H1 (cell line): ENCODE measurements around the gene DDX31. TPM values are rescaled to one million over a fixed set of nuclear protein-coding genes. Genes with fewer than 3 reads are reported as not detected.

ENCODE experiments used
- CHD7 ChIP-seq: fragments of 300-600 bp; sonication (generic); IDR thresholded peaks from 2 replicates; pipeline ENCODE4 v1.7.1; 2012; ENCODE audit warnings: low read length, moderate library complexity, mild to moderate bottlenecking, inconsistent platforms; ENCODE audit not compliant: insufficient replicate concordance
- FOSL1 ChIP-seq: IDR thresholded peaks from 2 replicates; pipeline ENCODE4 v1.6.1; 2011; ENCODE audit warnings: mild to moderate bottlenecking, low read depth, low read length, moderate library complexity; ENCODE audit not compliant: insufficient read depth
- HDAC2 ChIP-seq, 2 experiments: fragments of 300-600 bp in 1 of 2; sonication (generic) in 1 of 2; IDR thresholded peaks; 2 replicates each; pipeline ENCODE4 v1.6.1; 2011 to 2012; ENCODE audit warnings: low read depth in 2 of 2, low read length in 2 of 2, mild to moderate bottlenecking in 2 of 2, moderate library complexity in 2 of 2, borderline replicate concordance in 1 of 2, inconsistent platforms in 1 of 2
- PHF8 ChIP-seq: fragments of 200-600 bp; sonication (generic); conservative IDR thresholded peaks from 2 replicates; pipeline ENCODE4 v1.7.1; 2012; ENCODE audit warnings: low read depth, mild to moderate bottlenecking, inconsistent platforms, low read length, moderate library complexity
- POU5F1 ChIP-seq: IDR thresholded peaks from 2 replicates; pipeline ENCODE4 v1.6.1; 2011; ENCODE audit warnings: low read depth, mild to moderate bottlenecking, low read length, moderate library complexity
- RXRA ChIP-seq: IDR thresholded peaks from 2 replicates; pipeline ENCODE4 v1.6.1; 2011; ENCODE audit warnings: low read depth, mild to moderate bottlenecking, low read length, moderate library complexity; ENCODE audit not compliant: insufficient read depth
- SIN3A ChIP-seq, 2 experiments: IDR thresholded peaks in 1 of 2; conservative IDR thresholded peaks in 1 of 2; 2 replicates each; pipeline ENCODE4 v1.6.1; 2011 to 2012; ENCODE audit warnings: low read length in 2 of 2, improper control_type of control experiment in 1 of 2, low read depth in 1 of 2, mild to moderate bottlenecking in 1 of 2
- SIRT6 ChIP-seq: IDR thresholded peaks from one replicate; pipeline ENCODE4 v1.7.1; 2012; ENCODE audit warnings: low read length, inconsistent platforms
- SRF ChIP-seq: IDR thresholded peaks from 2 replicates; pipeline ENCODE4 v1.6.1; 2011; ENCODE audit warnings: mild to moderate bottlenecking, low read depth, low read length, moderate library complexity
- polyA plus RNA-seq, 7 experiments: library from polyadenylated mRNA; depleted of rRNA in 3 of 7; stranded (reverse) in 5 of 7; unstranded in 2 of 7; fragments of >200 nt in 5 of 7; fragments of 200-250 nt in 2 of 7; gene quantifications; 1 replicate in 5 of 7; 2 replicates in 1 of 7; 4 replicates in 1 of 7; pipeline versions ENCODE4 v1.2.1 to v1.2.3, GENCODE V29; 2011 to 2013; ENCODE audit warnings: missing spikeins in 2 of 7, mixed read lengths in 2 of 7
- total RNA-seq: library from RNA; stranded (reverse); fragmentation: NEBNext Ultra II Directional; extraction: Animal tissue kit (Norgen Biotek cat#: 25700); gene quantifications from 2 replicates; pipeline ENCODE4 v1.2.1, GENCODE V29; 2021

DDX31 gene
- total and polyA plus RNA-seq, 2 of the 8 experiments (the other 6 are each of a cell fraction or from before 2014, with no cell fraction given), result 9.5 to 23.7 TPM

DNA sequence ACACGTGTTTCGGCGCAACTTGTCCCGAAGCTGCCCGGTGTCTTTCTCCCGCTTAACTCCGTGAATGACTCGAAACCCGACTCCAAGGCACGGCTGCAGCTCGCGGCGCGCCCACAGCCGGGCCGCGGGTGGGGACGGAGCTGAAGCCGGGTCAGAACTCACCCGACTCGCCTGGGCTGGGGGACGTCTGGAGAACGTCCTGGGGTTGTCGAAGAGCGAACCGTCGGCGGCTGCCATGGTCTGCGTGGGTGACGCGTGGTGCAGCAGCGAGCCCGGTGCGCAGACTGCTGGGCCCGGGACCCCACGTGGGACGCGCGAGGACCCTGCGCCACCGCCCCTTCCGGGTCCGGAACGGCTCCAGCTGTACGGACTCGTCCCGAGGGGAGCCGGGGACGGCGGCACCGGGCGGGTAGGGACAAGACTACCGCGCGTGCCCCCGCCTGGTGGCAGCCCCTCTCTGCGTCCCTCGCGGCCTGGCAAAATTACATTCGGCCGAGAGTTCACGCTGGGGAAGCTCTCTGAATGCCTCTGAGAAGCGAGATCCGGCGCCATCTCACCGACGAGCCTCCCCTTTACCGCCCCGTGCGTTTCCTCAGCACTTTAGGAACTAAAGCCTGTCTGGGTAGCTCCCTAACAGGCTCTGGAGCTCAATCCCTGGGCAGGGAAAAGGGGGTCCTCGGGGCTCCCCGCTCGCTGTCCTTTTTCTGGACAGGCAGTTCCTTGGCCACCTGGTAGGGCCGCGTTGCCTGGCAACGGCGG lies at the start of gene DDX31 (continued):
- TF ChIP-seq POU5F1 (no peak), SRF (0 out of 2 replicates have a peak, but pooled peaks have one; percentile 43), HDAC2 (IDR thresholded peaks at IDR 0.05; ENCODE audit: borderline replicate concordance in 1 of 2, low read depth in 2 of 2, low read length in 2 of 2) (peak in 1 of 2 experiments; percentile 97; a peak in 3 of 4 replicates), RXRA (no peak), CHD7 (no peak), SIN3A (conservative IDR thresholded peaks at IDR 0.05 in 1 of 2, IDR thresholded peaks at IDR 0.05 in 1 of 2; ENCODE audit: low read depth in 1 of 2, low read length in 2 of 2) (peak in 1 of 2 experiments; percentile 68; a peak in 2 of 4 replicates), FOSL1 (no peak), SIRT6 (no peak), PHF8 (peak; percentile 68)
